ENCODE results near the gene AP1G2.

DNA sequence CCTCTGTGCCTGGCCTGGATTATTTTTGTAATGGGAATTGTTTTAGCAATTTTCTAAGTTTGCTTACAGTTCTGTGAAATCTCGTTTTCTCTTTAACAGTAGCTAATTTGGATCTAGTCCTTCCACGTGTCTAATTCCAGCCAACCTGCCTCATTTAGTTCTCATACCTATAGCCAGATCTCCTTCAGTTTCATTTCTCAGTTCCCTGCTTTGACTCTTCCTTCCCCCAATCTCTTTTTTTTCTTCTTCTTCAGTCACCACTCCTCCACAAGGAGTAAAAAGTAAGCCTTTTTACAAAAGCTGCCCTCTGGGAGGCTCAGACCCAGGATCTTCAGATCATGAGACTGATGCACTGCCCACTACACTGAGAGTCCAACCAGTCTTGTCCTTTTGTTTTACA, 10.1 kb downstream of the AP1G2 start:
- TF ChIP-seq CTCF (IDR thresholded peaks at IDR 0.05), result no peak
- no peak for TF ChIP-seq ZFX (IDR thresholded peaks at IDR 0.05; ENCODE audit: borderline replicate concordance)

Data from 22Rv1 (cell line).